NB4 (cell line): ENCODE data around the gene MRM2.

Source experiments
- DNase-seq: peaks from one replicate; pipeline ENCODE4 v3.0.0; 2010; ENCODE audit warnings: low read depth
- H3K4me3 ChIP-seq: one replicate; pipeline ENCODE4 v1.5.1; 2011; ENCODE audit warnings: mild to moderate bottlenecking, low read depth, low read length, moderate library complexity
- MYC ChIP-seq: IDR thresholded peaks from 2 replicates; pipeline ENCODE4 v1.6.1; 2011; ENCODE audit warnings: low read depth, low read length
- POLR2A ChIP-seq: IDR thresholded peaks from 2 replicates; pipeline ENCODE4 v1.6.1; 2011; ENCODE audit warnings: mild to moderate bottlenecking; ENCODE audit not compliant: insufficient read length; ENCODE audit errors: extremely low read depth
- TF ChIP-seq, protein P1 (sequence below): IDR thresholded peaks from 2 replicates; pipeline ENCODE4 v1.6.1; 2011; ENCODE audit warnings: low read depth, low read length
- TF ChIP-seq, protein P2 (sequence below): IDR thresholded peaks from one replicate; pipeline ENCODE4 v1.5.1; 2012; ENCODE audit warnings: low read depth, low read length

The MRM2 gene

DNA sequence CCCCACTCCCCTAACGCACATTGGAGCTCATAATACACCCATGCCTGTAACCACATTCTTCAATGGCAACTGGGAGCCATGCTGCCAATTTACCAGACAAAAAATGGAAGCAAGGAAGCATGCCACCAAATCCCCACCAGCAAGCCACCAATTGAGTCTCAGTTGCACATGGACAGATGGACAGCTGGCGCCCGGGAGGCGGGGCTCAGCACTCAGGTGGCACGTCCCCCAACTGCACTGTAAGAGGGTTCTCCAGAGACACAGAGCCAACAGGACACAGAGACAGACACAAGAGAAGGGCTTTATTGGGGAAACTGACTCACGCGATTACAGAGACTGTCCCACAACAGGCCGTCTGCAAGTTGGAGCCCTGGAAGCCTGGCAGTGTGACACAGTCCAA is 11.8 kb downstream of the MRM2 start:
- TF ChIP-seq, protein P1, sequence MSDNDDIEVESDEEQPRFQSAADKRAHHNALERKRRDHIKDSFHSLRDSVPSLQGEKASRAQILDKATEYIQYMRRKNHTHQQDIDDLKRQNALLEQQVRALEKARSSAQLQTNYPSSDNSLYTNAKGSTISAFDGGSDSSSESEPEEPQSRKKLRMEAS: no peak
- TF ChIP-seq POLR2A (no peak), MYC (no peak)
- TF ChIP-seq, protein P2, sequence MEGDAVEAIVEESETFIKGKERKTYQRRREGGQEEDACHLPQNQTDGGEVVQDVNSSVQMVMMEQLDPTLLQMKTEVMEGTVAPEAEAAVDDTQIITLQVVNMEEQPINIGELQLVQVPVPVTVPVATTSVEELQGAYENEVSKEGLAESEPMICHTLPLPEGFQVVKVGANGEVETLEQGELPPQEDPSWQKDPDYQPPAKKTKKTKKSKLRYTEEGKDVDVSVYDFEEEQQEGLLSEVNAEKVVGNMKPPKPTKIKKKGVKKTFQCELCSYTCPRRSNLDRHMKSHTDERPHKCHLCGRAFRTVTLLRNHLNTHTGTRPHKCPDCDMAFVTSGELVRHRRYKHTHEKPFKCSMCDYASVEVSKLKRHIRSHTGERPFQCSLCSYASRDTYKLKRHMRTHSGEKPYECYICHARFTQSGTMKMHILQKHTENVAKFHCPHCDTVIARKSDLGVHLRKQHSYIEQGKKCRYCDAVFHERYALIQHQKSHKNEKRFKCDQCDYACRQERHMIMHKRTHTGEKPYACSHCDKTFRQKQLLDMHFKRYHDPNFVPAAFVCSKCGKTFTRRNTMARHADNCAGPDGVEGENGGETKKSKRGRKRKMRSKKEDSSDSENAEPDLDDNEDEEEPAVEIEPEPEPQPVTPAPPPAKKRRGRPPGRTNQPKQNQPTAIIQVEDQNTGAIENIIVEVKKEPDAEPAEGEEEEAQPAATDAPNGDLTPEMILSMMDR: no peak
- DNase-seq: no peak
- H3K4me3 ChIP-seq: no peak overlapping the region

DNA sequence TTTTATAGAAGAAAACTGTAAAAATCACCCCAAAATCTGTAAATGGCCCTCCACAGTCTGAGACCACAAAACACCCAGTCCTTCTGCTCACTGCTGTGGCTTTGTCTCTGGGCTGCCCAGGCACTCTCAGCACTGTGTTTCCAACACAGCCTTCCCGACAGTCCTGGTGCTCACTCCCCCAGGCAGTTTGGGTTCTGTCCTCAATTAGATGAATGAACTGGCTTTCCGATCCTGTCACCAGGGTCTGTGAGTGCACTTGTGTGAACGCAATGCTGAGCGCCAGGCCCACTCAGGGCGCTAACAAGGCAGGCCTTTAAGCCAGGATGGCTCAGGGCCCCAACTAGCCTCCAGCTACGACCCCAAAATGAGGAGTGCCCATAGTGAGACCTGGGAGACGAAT is 12.5 kb downstream of the MRM2 start:
- TF ChIP-seq POLR2A: no peak
- TF ChIP-seq, protein P2: no peak
- TF ChIP-seq MYC: no peak
- TF ChIP-seq, protein P1: no peak
- H3K4me3 ChIP-seq: no peak overlapping the region
- no peak for DNase-seq

DNA sequence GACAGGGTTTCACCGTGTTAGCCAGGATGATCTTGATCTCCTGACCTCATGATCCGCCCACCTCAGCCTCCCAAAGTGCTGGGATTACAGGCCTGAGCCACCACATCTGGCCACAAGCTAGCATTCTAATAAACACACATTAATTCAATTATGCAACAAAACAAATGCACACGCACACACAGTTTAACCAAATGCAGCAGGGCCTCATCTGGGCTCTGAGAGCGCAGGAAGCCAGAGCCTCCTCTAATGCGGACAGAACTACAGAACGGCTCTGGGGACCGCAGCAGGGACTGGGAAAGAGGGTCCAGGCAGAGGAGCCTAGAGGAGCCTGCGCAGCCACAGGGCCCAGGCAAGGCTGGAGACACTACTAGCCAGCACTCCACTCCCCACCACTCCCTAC is 13.1 kb downstream of the MRM2 start:
- TF ChIP-seq POLR2A (no peak), MYC (no peak)
- TF ChIP-seq, protein P2: no peak
- TF ChIP-seq, protein P1: no peak
- no peak for DNase-seq
- H3K4me3 ChIP-seq: no peak overlapping the region

DNA sequence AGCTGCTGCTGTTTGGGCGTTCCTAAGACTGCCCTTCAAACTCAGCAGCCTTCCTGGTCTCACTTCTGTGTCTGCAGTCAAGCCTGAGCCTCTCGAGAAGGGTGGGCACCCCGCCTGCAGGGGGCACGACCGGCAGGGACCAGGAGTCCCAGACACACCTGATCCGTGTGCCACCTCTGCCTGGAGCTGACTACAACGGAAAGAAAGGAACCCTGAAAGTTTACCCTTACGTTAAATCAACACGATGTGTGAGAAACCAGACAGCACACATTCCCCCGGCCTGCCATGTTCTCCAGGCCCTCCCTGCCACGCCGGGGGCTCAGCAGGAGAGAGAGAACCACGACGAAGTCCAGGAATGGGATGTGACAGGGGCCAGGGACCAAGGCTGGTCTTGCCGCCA is 14.3 kb downstream of the MRM2 start:
- TF ChIP-seq, protein P2: no peak
- TF ChIP-seq, protein P1: no peak
- no peak for TF ChIP-seq MYC
- no peak for TF ChIP-seq POLR2A
- DNase-seq: no peak
- no peak overlapping the region for H3K4me3 ChIP-seq

DNA sequence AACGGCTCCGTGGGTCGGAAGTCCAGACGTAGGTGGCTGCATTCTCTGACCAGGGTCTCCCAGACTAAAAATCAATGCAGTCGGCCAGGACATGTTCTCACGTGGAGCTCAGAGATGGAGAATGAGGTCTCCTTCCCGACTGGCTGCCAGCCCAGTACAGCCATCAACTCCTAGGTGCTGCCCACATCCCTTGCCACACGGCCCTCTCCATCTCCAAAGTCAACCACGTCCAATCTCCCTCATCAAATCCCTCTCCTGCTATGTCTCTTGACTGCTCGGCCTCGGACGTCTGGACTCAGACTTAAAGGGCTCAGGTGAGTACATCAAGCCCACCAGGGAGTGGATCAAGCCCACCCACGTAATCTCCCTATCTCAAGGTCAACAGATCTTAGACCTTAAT is 16.2 kb downstream of the MRM2 start:
- TF ChIP-seq, protein P2: no peak
- TF ChIP-seq, protein P1: no peak
- TF ChIP-seq MYC (no peak), POLR2A (no peak)
- H3K4me3 ChIP-seq: no peak overlapping the region
- DNase-seq: no peak

DNA sequence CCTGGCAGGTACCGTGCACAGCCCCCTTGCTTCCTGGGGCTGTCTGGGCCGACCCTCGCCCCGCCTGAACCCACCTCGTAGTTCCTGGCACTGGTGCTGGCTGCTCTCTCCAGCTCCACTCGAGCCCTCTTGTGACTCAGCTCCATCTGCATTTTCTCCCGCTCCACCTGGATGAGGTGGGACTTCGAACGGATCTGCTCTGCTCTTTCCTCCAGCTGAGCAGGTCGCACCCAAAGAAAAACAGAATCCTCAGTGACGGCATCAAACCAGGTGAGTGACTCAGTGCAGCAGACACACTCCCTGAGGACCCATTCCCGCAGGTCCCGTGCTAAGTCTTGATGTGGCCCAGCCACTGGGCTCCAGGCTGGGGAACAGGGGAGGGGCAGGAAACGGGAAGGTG is 16.7 kb downstream of the MRM2 start:
- H3K4me3 ChIP-seq: no peak overlapping the region
- TF ChIP-seq MYC: no peak
- TF ChIP-seq, protein P1: no peak
- TF ChIP-seq, protein P2: no peak
- TF ChIP-seq POLR2A: no peak
- DNase-seq: no peak
